D721Med (cell line): ENCODE measurements around the gene SLC22A3.
"Not testable (repeated sequence)": the region's sequence is repeated elsewhere in the genome, so short reads cannot be mapped to it uniquely, and the experiment has no call there.

Source experiments
- DNase-seq: peaks from one replicate; pipeline ENCODE4 v3.0.0; 2011; ENCODE audit warnings: low spot score; ENCODE audit not compliant: insufficient read length
- FAIRE-seq: peaks from 2 replicates; lab custom pipeline; 2011; peaks lifted over from hg19 to GRCh38; lab: Jason Lieb, UNC
- CTCF ChIP-seq: IDR thresholded peaks from 2 replicates; pipeline ENCODE4 v1.5.1; 2012; ENCODE audit warnings: mild to moderate bottlenecking, control low read depth; ENCODE audit not compliant: insufficient read depth; ENCODE audit errors: missing control alignments

The SLC22A3 gene

GRCh38 chr6:160461641-160462040, 113.5 kb downstream of the SLC22A3 start:
- DNase-seq (no peak), FAIRE-seq (no peak)
- TF ChIP-seq CTCF, result no peak

- FAIRE-seq (no peak), DNase-seq (no peak)
- no peak for TF ChIP-seq CTCF
Observed at GRCh38 chr6:160462116-160462515, 113.9 kb downstream of the SLC22A3 start.

- FAIRE-seq (no peak), DNase-seq (no peak)
- TF ChIP-seq CTCF, result no peak
Observed at GRCh38 chr6:160462551-160463109, 114.5 kb downstream of the SLC22A3 start.

GRCh38 chr6:160464744-160465143, 116.6 kb downstream of the SLC22A3 start:
- no peak for FAIRE-seq
- DNase-seq, result no peak
- no peak for TF ChIP-seq CTCF

GRCh38 chr6:160467261-160467871, 119.2 kb downstream of the SLC22A3 start:
- not testable (repeated sequence) for DNase-seq, FAIRE-seq

GRCh38 chr6:160469153-160469552, 121.0 kb downstream of the SLC22A3 start:
- DNase-seq, result no peak
- no peak for FAIRE-seq
- no peak for TF ChIP-seq CTCF

GRCh38 chr6:160476056-160476455, 127.9 kb downstream of the SLC22A3 start:
- not testable (repeated sequence) for DNase-seq, FAIRE-seq

GRCh38 chr6:160477072-160477471, 128.9 kb downstream of the SLC22A3 start:
- not testable (repeated sequence) for FAIRE-seq, DNase-seq

- DNase-seq (no peak), FAIRE-seq (no peak)
- TF ChIP-seq CTCF, result no peak
Observed at GRCh38 chr6:160477901-160478300, 129.7 kb downstream of the SLC22A3 start.
